Mammary epithelial cell (primary cell): ENCODE data around the gene ATAD3C.

Experiments used
- CTCF ChIP-seq, 2 donors: IDR thresholded peaks in 1 of 2; conservative IDR thresholded peaks in 1 of 2; 2 replicates each; pipeline ENCODE4 v1.5.1; 2011 to 2012; ENCODE audit warnings: inconsistent platforms in 2 of 2, low read length in 2 of 2, mild to moderate bottlenecking in 2 of 2, control low read depth in 1 of 2, low read depth in 1 of 2; ENCODE audit not compliant: insufficient read depth in 1 of 2; ENCODE audit errors: extremely low read depth in 1 of 2
- EZH2 ChIP-seq: IDR thresholded peaks from 2 replicates; pipeline ENCODE4 v1.6.1; 2012; ENCODE audit warnings: low read length, inconsistent platforms, borderline replicate concordance

GRCh38 chr1:1422465-1423244 lies 26.8 kb upstream of the ATAD3C start:
- TF ChIP-seq CTCF (conservative IDR thresholded peaks at IDR 0.05 in 1 of 2, IDR thresholded peaks at IDR 0.05 in 1 of 2; ENCODE audit: extremely low read depth in 1 of 2, insufficient read depth in 1 of 2, low read depth in 1 of 2, low read length in 2 of 2) (no peak), EZH2 (no peak)
